Stimulated activated CD8-positive, alpha-beta memory T cell treated with anti-CD3 and anti-CD28 coated beads, Interleukin-4, amount 100 ng/mL, for 1 hour (primary cell): ENCODE data around the gene SSTR3.

Experiments
- DNase-seq, 2 donors: peaks; one replicate each; pipeline ENCODE4 v3.0.0-alpha.2; 2020; ENCODE audit warnings: low read depth in 2 of 2, low spot score in 1 of 2

Gene SSTR3

DNA sequence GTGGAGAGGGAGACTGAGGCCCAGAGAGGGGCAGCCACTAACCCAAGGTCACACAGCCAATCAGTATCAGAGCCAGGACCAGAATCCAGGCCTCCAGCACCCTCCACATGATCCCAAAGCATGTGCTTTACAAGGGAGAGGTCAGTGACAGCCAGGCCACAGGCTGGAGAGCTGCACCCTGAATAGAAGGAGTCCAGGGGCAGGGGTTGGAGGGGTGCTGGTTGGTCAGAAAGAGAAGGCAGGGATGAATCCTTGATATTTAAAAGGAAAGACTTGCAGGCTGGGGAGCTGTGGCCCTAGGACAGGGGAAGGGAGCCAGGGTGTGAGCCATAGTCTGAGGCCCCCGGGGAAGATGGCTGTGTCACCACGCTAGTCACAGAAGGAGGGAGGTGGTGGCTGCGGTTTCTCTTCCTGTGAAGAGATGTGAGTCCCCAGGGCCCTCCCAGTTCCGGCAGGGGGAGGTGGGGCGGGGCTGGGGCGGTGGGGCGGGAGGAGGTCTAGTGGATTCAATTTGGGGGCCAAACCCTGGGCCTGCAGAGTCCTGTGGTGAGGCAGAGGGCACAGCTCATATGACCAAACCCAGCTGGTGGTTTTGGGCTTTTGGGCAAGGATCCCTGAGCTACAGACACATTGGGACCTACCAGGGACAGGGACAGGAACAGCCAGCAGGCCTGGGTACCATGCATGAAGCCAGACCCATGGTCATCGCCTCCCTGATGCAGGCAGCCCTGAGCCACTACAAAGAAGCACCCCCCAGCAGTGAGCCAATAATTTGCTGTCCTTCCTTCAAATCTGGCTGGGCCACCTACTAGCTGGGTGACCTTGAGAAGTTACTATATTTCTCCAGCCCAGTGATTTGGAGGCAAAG, 17.8 kb upstream of the SSTR3 start:
- DNase-seq: peak; percentile 74 to 85

DNA sequence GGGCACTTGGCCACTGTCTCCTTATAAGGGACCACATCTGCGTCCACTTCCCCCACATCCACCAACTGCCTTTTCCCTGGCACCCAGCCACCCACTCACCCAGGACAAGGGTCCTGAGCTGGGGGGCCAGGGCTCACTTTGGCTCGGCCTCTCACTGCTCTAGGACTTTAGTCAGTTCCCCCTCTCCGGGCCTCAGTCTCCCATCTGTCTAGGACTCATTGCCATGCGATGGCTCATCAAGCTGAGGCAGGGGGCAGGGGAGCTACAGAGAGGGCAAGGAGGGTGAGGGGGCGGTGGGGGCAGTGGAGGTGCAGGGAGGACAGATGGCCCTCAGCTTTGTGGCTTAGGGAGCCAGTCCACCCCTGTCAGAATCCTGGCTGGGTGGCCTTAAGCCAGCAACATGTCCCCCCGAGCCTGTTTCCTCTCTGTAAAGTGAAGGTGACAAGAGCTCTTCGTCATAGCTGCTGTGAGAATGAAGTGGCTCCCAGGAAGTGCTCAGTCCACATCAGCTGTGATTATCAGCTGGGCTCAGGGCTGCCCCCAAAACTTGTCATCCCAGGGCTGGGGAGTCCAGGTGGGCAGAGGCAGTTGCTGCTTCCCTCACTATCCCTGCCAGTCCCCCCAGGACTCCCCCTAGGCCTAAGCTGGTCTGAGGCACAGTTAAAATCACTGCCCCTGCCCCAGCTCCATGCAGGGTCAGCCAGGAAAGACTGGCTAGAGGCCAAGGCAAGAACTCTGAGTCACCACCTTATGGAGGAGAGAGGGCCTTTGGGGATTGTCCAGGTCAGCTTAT, 16.9 kb upstream of the SSTR3 start:
- no peak for DNase-seq

DNA sequence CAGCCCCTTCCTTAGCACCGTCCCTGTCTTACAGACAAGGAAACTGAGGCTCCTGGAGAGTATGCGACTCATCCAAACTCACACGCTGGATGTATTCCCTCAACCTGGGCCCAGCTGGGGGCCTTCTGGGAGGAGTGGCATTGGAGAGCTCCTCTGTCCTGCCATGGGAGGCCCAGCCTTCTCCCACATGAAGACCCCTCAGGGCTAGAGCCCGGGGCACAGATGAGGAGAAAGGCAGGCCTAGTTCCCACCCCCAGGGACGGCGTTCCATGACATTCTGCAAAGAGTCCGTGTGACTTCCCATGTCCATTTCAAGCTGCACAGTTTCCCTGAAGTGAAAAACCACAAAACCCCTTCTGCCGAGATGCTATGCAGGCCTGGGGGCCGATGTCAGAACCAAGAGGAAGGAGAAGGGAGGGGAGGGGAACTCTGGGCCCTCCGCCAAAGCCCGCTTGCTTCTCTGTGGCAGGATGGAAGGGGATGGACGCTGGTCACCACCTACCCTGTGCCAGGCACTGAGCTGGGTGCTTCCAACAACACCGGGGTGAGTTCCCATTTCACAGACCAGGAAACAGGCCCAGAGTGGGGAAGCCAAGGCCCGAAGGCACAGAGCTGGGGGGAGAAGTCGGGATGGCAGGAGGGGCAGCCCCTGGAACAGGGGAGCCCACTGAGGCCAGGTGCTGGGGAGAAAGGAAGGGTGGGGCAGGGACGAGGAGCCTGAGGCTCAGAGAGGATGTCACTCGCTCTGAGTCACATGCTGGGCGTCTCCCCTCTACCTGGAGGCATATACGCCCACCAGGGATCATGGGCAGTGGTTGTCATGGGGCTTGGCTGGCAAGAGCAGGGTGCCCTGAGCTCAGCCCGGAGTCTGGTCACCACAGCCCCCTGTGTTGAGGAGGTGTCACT, 16.1 kb upstream of the SSTR3 start:
- DNase-seq: no peak

DNA sequence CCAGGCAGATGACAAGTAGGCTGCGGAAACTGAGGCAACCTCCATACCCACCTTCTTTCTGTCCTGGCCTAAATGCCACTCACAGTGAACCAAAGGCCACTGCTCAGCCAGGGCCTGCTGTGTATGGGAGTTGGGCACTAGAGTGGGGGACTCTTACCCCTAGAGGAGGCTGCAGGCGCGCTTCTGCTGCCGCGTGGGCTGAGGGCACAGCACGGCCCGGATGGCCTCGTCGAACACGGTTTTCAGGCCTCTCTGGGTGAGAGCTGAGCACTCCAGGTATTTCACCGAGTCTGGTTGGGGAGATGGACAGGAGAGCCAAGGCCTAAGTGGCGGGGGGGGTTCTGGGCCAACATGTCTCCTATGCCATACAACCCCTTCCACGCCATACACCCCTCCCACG, 14.2 kb upstream of the SSTR3 start:
- DNase-seq: no peak

DNA sequence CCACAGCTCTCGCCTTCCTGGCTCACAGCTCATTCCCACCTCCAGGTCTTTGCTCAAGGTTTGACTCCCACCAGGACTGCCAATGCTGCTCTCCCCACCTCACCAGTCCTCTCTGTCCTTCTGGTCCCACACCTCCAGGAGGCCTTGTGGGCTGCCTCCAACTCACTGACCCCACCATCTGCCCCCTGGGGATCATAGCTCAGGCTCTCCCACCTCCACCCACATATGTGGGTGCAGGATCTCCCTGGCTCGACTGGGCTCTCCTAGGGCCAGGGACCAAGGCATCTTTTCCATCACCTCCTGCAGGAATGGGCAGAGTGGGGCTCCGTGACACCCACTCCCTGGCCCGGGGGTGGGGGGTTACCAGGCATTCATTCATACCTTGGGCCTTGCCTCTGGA, 13.8 kb upstream of the SSTR3 start:
- no peak for DNase-seq

DNA sequence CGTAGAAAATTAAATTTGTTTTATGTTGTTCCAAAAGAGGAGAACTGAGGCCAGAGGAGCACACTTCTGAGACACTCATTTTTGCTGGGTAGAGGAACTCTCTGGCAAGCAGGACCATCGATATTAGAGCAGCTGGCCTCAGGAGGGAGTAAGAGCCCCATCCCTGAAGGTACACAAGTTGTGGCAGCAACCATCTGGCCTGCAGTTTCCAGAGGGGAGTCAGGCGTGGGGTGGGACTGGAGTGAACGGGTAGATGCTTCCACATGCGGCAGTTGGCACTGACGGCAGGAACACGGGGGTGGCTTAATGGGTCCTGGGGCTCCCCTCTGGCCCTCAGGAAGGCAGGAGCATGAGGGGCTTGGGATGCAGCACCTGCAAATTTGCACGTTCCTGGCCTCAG, 13.2 kb upstream of the SSTR3 start:
- no peak for DNase-seq

DNA sequence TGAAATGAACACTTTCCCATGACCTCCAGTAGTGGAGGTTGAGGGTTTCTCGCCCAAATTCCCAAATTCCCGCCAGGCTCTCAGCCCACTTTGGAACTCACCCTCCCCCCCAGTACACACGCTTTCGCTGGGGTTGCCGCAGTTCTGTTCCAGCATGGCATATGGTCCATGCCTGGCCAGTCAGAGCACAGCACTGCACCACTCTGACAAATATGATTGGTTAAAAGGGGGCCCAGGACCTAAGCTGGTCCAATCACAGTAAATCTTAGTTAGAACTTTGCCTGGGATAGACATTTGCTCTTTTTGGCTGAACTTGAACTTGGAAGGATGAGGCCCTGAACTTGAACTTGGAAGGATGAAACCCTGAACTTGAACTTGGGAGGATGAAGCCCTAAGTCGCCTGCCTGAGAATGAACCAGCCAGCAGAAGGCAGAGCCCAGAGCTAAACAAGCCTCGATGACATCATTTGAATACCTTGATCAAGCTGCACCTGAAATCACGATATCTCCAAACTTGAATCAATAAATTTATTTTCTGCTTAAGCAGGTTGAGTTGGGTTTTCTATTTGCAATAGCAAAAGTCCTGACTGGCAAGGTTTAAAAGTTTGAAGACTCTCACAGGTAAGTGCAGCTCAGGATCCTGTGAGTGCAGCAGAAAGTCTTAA, 12.6 kb upstream of the SSTR3 start:
- DNase-seq: no peak

DNA sequence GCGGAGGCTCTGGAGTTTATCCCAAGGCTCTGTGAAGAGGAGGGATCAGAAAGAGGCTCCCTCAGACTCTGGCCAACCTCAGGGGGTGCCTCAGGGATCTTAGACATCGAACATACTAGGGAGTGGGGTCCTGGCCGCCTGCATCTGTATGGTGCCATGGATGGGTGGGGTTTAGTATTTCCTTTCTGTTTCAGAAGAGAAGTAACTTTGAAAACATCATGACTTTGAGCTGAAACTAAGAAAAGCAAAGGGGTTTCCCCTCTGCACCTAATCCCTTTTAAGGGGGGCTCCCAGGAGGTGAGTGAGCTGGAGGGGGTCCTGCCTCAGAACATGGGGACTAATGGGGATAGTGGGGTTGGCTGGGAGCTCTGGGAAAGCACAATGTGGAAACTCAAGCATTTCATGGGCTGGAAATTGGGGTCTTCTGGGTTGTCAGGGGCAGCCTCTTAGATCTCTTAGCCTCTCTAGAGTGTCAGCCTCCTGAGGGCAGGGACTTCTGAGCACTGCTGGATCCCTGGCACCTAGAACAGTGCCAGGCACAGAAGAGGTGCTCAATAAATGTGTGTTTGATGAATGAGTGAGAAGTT, 11.8 kb upstream of the SSTR3 start:
- DNase-seq: no peak

DNA sequence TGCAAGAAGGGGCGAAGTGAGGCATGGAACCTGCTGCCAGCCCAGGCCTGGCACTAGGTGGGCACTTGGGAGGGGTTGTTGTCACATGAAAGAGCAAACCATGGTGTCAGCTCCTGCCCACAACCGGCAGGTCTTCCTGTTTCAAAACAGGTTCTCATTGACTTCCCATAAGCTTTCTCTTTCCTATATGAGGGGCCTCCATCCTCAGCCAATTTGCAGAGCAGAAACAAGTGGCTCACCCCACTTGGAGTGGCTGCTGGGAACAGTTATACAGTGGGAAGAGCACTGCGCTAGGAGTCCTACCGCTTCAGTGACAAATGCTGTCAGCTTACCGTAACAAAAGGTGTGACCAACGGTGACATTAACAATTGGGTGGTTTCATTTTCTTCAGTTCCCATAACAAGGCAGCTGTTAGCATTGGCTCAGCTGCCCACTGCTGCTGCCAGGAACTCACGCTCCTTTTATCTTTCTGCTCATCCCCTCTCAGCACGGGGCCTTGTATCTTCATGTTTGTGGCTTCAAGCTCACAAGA, 10.2 kb upstream of the SSTR3 start:
- no peak for DNase-seq

DNA sequence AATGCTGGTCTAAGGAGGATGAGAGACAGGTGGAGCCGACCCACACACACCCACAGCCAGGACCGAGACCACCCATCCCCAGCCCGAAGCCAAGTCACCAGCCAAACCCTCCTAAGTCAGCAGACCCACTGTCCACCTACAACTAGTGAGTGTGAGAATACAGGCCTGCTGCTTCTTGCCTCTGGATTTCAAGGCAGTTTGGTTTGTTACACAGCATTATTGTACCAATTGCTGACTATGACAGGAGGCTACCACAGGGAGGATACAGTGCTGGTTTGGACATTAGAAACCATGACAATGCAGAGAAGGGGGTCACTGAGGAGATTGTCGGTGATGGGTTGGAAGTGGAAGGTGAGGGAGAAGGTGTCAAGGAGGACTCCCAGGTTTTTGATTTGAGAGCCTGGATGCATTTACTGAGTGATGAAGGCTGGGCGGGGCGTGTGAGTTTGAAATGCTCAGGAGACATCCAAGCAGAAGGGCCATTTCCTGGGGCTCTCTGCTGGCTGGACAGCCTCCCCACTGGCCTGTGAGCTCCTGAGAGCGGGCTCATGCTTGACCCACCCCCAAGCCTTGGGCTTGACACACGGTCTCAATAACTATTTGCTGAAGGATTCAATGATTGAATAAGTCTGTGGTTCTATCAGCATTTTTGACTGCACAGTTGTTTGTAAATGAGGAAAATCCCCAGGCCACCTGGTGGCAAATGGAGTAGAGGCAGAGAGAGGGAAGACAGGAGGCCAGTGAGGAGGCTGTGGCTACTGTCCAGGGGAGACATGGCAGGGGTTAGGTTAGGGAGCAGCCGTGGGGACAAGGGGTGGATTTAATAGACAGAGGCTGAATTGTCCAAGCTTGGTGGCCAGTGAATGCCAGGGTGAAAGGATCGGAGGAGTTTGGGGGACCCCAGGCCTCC, 9.4 kb upstream of the SSTR3 start:
- no peak for DNase-seq

DNA sequence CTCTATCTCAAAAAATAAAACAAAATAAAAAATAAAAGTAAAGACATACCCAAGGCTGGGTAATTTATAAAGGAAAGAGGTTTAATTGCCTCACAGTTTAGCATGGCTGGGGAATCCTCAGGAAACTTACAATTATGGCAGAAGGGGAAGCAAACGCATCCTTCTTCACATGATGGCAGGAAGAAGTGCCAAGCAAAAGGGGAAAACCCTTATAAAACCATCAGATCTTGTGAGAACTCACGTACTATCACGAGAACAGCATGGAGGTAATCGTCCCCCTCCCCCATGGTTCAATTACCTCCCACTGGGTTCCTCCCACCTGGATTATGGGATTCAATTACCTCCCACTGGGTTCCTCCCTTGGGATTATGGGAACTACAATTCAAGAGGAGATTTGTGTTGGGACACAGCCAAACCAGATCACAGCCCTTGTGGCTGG, 8.3 kb upstream of the SSTR3 start:
- DNase-seq: no peak

DNA sequence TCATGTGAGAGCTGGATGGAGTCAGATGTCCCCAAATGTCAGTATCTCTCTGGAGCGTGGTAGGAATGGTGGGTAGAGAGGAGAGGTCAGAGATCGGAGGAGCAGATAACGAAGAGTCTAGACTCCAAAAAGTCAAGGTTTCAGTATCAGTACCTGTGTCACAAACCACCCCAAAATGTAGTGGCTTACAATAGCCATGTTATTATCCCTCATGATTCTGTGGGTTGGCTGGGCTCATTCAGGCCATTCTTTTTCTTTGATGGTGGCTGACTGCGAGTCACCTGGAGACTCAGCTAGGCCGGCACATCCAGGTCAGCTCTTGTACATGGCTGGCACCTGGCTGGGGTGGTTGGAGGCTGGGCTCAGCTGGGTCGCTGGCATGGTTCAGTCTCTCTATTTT, 7.3 kb upstream of the SSTR3 start:
- no peak for DNase-seq

DNA sequence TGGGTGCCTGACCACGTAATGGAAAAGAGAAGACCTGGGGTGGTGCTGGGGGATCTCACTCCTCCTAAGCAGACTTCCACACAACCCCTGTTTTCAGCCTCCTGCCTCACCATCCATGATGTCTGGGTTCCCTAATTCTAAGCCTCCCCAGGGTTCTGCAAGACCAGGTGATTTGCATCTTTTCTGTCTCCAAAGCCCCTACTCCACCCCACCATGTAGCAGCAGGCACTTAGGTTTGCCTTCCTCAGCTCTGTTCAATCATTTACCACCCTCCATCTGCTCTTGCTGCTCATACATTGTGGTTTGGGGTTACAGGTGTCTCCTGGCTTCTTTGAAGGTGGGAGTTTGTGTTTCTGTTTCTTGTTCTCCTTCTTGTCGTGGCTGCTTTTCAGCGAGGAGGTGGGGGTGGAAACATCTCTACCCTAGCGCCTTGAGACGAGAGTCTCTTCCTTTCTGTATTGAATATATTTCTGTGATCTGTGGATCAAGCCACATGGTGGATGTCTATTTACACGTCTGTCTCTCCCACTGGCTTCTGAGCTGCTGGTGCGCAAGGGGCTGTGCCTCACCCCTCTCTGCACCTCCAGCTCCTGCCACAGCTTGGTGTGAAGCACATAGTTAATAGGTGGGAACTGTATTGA, 6.6 kb upstream of the SSTR3 start:
- no peak for DNase-seq

DNA sequence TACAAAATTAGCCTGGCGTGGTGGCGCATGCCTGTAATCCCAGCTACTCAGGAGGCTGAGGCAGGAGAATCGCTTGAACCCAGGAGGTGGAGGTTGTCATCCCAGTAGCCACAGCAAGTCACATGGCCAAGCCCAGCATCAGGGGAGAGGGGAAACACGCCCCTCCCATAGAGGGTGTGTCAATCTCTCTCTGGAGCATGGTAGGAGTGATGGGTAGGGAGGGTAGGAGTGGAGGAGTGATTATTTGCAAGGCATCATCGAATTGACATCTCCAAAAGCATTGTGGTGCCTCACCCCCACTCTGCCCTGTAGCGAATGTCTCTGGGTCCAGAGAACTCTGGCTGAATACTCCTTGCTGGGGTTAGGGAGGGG, 6.1 kb upstream of the SSTR3 start:
- DNase-seq: no peak

DNA sequence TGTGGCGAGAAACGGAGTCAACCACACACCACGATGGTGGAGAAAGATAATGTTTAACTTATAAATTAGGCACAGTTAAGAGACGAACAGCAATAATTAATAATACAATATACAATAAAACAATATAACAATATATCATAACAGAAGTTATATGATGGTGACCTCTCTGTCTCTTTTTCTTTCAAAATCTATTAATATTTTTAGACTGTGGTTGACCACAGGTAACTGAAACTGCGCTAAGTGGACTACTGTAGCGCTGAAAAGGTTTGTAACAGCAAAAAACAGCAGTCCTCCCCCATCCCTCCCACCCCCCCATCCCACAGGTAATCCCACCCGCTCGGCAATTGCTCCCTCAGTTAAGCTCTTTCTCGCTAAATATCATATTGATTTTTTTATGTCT, 3.6 kb upstream of the SSTR3 start:
- no peak for DNase-seq

DNA sequence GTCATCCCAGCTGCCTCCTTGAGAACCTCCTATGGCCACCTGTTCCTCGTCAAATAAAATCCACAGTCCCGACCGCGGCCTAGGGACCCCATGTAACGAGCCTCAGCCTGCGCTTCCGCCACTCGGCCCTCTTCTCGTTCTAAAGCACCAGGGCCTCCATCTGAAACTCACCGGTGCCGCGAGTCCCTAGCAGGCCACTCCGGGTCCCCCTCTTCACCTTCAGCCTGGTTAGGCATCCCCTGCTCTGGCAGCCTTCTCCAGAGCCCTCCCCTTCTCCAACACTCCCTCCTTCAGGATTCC, 2.4 kb upstream of the SSTR3 start:
- DNase-seq: no peak

DNA sequence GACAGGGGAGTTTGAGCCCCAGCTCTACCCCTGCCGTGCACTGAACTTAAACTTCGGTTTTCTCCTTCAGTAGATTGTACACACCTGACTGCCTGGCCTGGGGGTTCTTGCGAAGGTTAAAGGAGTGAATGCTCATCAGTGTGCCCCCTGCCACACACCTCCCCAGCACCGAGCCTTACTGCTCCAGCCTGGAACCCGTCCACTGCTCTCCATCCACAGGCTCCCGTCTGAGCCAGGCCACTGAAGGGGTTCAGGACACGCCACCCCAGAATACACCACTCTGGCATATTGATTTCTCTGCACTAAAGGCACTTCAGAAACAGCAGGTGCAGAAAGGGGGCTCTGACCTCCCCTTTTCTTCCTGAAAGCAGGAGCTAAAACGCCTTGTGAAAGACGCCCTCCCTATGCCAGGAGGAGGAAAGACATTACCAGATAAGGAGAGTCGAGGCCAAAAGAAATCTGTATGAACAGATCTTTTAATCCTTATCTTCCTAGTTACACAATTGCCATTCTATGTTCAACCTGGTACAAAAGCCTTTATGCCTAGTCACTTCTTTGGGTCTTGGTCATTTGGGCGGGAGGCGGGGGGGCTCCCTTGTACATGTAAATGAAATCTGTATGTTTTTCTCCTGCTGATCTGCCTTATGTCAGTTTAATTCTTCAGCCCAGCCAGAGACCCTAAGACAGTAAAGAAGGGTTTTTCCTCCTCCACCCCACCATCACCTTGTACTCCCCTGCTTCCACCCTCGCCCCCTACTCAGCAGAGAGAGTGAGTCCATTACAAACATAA, 1.9 kb upstream of the SSTR3 start:
- no peak for DNase-seq

DNA sequence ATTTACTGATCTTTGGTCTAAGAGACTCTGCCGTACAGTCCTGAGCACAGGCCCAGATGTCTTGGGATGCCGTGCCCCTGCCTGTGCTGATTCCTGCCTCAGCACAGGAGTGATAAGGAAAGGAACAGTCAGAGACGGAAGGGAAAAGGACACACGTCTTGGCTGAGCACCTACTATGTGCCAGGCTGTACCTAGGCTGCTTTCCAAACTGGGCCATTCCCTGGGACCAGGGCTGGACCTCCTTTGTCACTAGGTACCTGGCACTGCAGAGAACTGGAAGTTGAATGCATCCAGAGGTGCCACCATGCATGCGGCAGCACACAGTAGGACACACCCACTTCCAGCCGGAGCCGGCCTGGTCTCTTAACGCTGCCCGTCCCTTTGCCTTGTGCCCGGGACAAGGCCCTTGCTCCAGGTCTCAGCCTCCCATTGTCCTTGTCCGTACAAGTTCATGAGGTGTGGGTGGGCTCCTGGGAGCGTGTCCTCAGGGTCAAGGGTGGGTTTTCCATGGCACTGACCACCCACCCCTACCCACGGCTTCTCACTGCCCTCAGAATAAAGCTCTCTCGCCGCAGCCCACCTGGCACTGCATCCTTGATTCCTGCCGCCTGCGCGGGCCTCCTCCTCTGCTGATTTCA, 1.1 kb upstream of the SSTR3 start:
- no peak for DNase-seq
